ENCODE data around the gene KIAA0513. TPM values are rescaled to one million over a fixed set of nuclear protein-coding genes. Genes with fewer than 3 reads are reported as not detected.

The KIAA0513 gene
- total RNA-seq, 1 donor from 2014 or later, result 6.1 TPM

DNA sequence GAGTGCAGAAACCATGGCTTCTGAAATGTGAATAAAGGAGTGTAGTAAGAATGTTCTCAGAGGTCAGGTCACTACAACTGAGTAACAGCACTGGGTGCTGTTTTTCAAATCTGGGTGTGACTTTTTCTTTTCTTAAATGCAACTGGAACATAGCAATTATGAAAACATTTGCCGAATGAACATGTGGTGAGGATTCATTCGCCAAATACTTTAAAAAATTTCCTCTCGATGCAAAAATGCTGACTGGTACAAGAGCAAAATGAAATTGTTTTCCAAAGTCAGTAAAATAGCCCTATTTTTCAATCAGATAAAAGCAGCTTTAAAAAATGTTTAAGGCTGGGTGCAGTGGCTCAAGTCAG is 34.9 kb upstream of the KIAA0513 start:
- TF ChIP-seq EZH2phosphoT487 (IDR thresholded peaks at IDR 0.05) (no peak), EZH2 (IDR thresholded peaks at IDR 0.05) (no peak), CTCF (IDR thresholded peaks at IDR 0.05) (no peak)
- H3K4me2 ChIP-seq, result no peak overlapping the region
- peaks cover 11% of the 10 kb centered on the region for H3K4me1 Mint-ChIP-seq
- H3K4me3 Mint-ChIP-seq, result no peak overlapping the region
- H3K27ac Mint-ChIP-seq, result no peak overlapping the region
- peaks cover 18% of the 10 kb centered on the region for H3K79me2 ChIP-seq (ENCODE audit: low read depth)
- H3K9ac ChIP-seq, result no peak overlapping the region
- no peak overlapping the region for H3K4me3 ChIP-seq
- no peaks in the 10 kb centered on the region for H3K27me3 ChIP-seq
- no peak for DNase-seq (ENCODE audit: low spot score)
- H3K27ac ChIP-seq, result no peak overlapping the region
- H4K20me1 ChIP-seq (ENCODE audit: low read depth), result peaks cover 23% of the 10 kb centered on the region
- peaks cover 28% of the 10 kb centered on the region for H3K36me3 Mint-ChIP-seq
- no peaks in the 10 kb centered on the region for H3K36me3 ChIP-seq
- H3K27me3 Mint-ChIP-seq (ENCODE audit: insufficient read depth, low read depth), result peaks cover 3% of the 10 kb centered on the region
- H3F3A ChIP-seq (ENCODE audit: low read depth), result no peaks in the 10 kb centered on the region
- no peak overlapping the region for H2AFZ ChIP-seq (replicated peaks)
- H3K9me3 Mint-ChIP-seq, result no peaks in the 10 kb centered on the region
- H3K9me3 ChIP-seq (ENCODE audit: low read depth), result no peaks in the 10 kb centered on the region
- no peaks in the 10 kb centered on the region for H3K4me1 ChIP-seq

DNA sequence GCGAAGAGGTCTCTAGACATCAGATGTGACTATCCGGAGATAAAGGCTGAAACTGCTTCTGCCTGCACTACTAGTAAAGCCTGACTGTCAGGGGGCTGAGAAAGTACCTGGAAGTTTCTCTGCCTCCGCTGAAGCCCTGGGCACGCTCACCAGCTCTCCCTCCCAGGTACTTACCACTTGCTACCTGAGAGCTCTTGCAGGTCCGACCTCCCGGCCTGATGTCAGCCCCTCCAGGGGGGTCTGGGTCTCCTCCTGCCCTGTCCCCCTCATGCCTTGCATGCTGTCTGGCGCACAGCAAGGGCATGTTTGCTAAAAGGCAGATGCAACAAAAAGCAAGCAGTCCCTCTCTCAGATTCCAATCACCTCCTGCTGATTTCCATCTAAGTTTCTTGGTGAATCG is 33.7 kb upstream of the KIAA0513 start:
- no peaks in the 10 kb centered on the region for H3K27me3 ChIP-seq
- H4K20me1 ChIP-seq (ENCODE audit: low read depth), result peaks cover 21% of the 10 kb centered on the region
- H3K79me2 ChIP-seq (ENCODE audit: low read depth), result peaks cover 29% of the 10 kb centered on the region
- DNase-seq (ENCODE audit: low spot score), result no peak
- Mint-ChIP-seq H3K27me3 (ENCODE audit: insufficient read depth, low read depth) (peaks cover 3% of the 10 kb centered on the region), H3K27ac (peak overlapping the region; percentile 85), H3K36me3 (peaks cover 28% of the 10 kb centered on the region), H3K4me3 (no peak overlapping the region), H3K4me1 (peaks cover 11% of the 10 kb centered on the region), H3K9me3 (no peaks in the 10 kb centered on the region)
- no peak overlapping the region for H3K4me2 ChIP-seq
- H3K9ac ChIP-seq, result no peak overlapping the region
- H3K4me3 ChIP-seq, result no peak overlapping the region
- no peaks in the 10 kb centered on the region for H3K4me1 ChIP-seq
- H3F3A ChIP-seq (ENCODE audit: low read depth), result no peaks in the 10 kb centered on the region
- H2AFZ ChIP-seq (replicated peaks), result no peak overlapping the region
- H3K27ac ChIP-seq, result no peak overlapping the region
- no peaks in the 10 kb centered on the region for H3K36me3 ChIP-seq
- TF ChIP-seq EZH2phosphoT487 (IDR thresholded peaks at IDR 0.05) (no peak), CTCF (IDR thresholded peaks at IDR 0.05) (no peak), EZH2 (IDR thresholded peaks at IDR 0.05) (no peak)
- no peaks in the 10 kb centered on the region for H3K9me3 ChIP-seq (ENCODE audit: low read depth)

DNA sequence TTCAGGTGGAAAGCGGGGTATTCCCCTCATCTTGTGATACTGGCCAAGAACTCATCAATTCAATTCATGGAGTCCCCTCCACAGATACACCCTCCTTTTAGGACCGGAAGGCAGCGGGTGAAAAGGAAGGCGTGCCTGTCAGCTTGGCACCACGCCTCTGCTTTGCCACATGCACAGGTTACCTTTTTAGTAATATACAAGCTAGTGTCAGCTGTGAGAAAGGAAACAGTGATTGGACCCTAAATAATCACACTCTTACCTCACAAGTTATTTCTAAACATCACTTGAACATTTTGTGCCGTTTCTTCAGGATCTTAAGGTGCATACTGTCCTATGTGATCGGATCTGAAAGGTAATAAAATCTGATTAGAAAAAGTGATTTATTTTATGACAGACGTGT is 31.9 kb upstream of the KIAA0513 start:
- H3K9me3 Mint-ChIP-seq, result no peaks in the 10 kb centered on the region
- H2AFZ ChIP-seq (replicated peaks), result no peak overlapping the region
- no peaks in the 10 kb centered on the region for H3K36me3 ChIP-seq
- no peak overlapping the region for H3K27ac ChIP-seq
- H3K4me3 ChIP-seq, result no peak overlapping the region
- H3K4me2 ChIP-seq, result no peak overlapping the region
- H3K27me3 Mint-ChIP-seq (ENCODE audit: insufficient read depth, low read depth), result peaks cover 6% of the 10 kb centered on the region
- peaks cover 47% of the 10 kb centered on the region for H3K79me2 ChIP-seq (ENCODE audit: low read depth)
- H3K4me1 Mint-ChIP-seq, result peaks cover 3% of the 10 kb centered on the region
- no peak overlapping the region for H3K4me3 Mint-ChIP-seq
- no peak overlapping the region for H3K9ac ChIP-seq
- H3F3A ChIP-seq (ENCODE audit: low read depth), result no peaks in the 10 kb centered on the region
- TF ChIP-seq EZH2 (IDR thresholded peaks at IDR 0.05) (no peak), CTCF (IDR thresholded peaks at IDR 0.05) (no peak), EZH2phosphoT487 (IDR thresholded peaks at IDR 0.05) (no peak)
- peaks cover 23% of the 10 kb centered on the region for H4K20me1 ChIP-seq (ENCODE audit: low read depth)
- peaks cover 22% of the 10 kb centered on the region for H3K36me3 Mint-ChIP-seq
- no peak for DNase-seq (ENCODE audit: low spot score)
- H3K4me1 ChIP-seq, result no peaks in the 10 kb centered on the region
- H3K27me3 ChIP-seq, result no peaks in the 10 kb centered on the region
- H3K27ac Mint-ChIP-seq, result no peak overlapping the region
- H3K9me3 ChIP-seq (ENCODE audit: low read depth), result no peaks in the 10 kb centered on the region

Data from neural progenitor cell (in vitro differentiated cells).